PC-3 (cell line): ENCODE data around the gene FBXO9. TPM values are rescaled to one million over a fixed set of nuclear protein-coding genes. Genes with fewer than 3 reads are reported as not detected.

ENCODE experiments used
- ATAC-seq: fragments of 200-7000 bp; cut with Tn5 transposase; 2 replicates; pipeline ENCODE4 v1.9.1; 2020; ENCODE audit warnings: mild to moderate bottlenecking, moderate library complexity
- BruUV-seq: library from RNA; stranded (reverse); fragments of 400-500 nt; replicated peaks from 2 replicates; lab custom pipeline; 2021; lab: Mats Ljungman, UMichigan
- CTCF ChIA-PET: fragments of 300-600 bp; sonication (Branson Sonifier 250); formaldehyde crosslinking; loops from one replicate; lab custom pipeline; 2022; ENCODE audit warnings: antibody characterized with exemption; lab: Charles Lee
- POLR2A ChIA-PET: fragments of 300-600 bp; sonication (Branson Sonifier 250); formaldehyde crosslinking; loops from one replicate; lab custom pipeline; 2022; ENCODE audit warnings: antibody characterized with exemption; ENCODE audit not compliant: unreplicated experiment; lab: Charles Lee
- DNase-seq: peaks from one replicate; pipeline ENCODE4 v3.0.0-alpha.2; 2015
- H2AFZ ChIP-seq: fragments of 300-600 bp; sonication (generic); 2 replicates; pipeline ENCODE4 v1.6.0; 2016; ENCODE audit warnings: antibody characterized with exemption, low read length
- H3F3A ChIP-seq: fragments of 300-600 bp; sonication (generic); one replicate; pipeline ENCODE4 v1.6.0; 2017; ENCODE audit warnings: antibody characterized with exemption, low read length, control low read depth, mild to moderate bottlenecking; ENCODE audit not compliant: unreplicated experiment
- H3K27ac ChIP-seq: fragments of 300-600 bp; sonication (generic); 2 replicates; pipeline ENCODE4 v1.5.1; 2016; ENCODE audit warnings: mild to moderate bottlenecking, low read length
- H3K27me3 ChIP-seq: fragments of 300-600 bp; sonication (generic); 2 replicates; pipeline ENCODE4 v1.6.1; 2016; ENCODE audit warnings: low read length, mixed read lengths
- H3K36me3 ChIP-seq: fragments of 300-600 bp; sonication (generic); 2 replicates; pipeline ENCODE4 v1.6.1; 2016; ENCODE audit warnings: low read depth, mixed run types, low read length, mixed read lengths
- H3K4me1 ChIP-seq: fragments of 300-600 bp; sonication (generic); 2 replicates; pipeline ENCODE4 v1.5.1; 2016; ENCODE audit warnings: low read length; ENCODE audit not compliant: insufficient read depth
- H3K4me2 ChIP-seq: fragments of 300-600 bp; sonication (generic); 2 replicates; pipeline ENCODE4 v1.6.0; 2016; ENCODE audit warnings: low read length
- H3K4me3 ChIP-seq: fragments of 300-600 bp; sonication (generic); 2 replicates; pipeline ENCODE4 v1.5.1; 2016; ENCODE audit warnings: mild to moderate bottlenecking, low read length, mixed read lengths
- H3K79me2 ChIP-seq: fragments of 300-600 bp; sonication (generic); 2 replicates; pipeline ENCODE4 v1.6.1; 2017; ENCODE audit warnings: low read length, mixed read lengths
- H3K9ac ChIP-seq: fragments of 300-600 bp; sonication (generic); 2 replicates; pipeline ENCODE4 v1.6.0; 2016; ENCODE audit warnings: mild to moderate bottlenecking, low read length
- H3K9me2 ChIP-seq: fragments of 300-600 bp; sonication (generic); replicated peaks from 2 replicates; pipeline ENCODE4 v1.6.1; 2016; ENCODE audit warnings: mixed run types, low read length, mixed read lengths
- H3K9me3 ChIP-seq: fragments of 300-600 bp; sonication (generic); 2 replicates; pipeline ENCODE4 v1.6.1; 2016; ENCODE audit warnings: low read length, mixed read lengths
- H4K20me1 ChIP-seq: fragments of 300-600 bp; sonication (generic); 2 replicates; pipeline ENCODE4 v1.6.1; 2016; ENCODE audit warnings: low read length, mixed read lengths
- CTCF ChIP-seq: fragments of 300-600 bp; sonication (generic); conservative IDR thresholded peaks from 2 replicates; pipeline ENCODE4 v1.5.1; 2017; ENCODE audit warnings: antibody characterized with exemption, low read depth, mild to moderate bottlenecking, low read length
- EZH2 ChIP-seq: fragments of 300-600 bp; sonication (generic); IDR thresholded peaks from one replicate; pipeline ENCODE4 v1.6.1; 2017; ENCODE audit warnings: antibody characterized with exemption, mild to moderate bottlenecking, low read length; ENCODE audit not compliant: unreplicated experiment
- EZH2phosphoT487 ChIP-seq: fragments of 300-600 bp; sonication (generic); IDR thresholded peaks from 2 replicates; pipeline ENCODE4 v1.6.1; 2018; ENCODE audit warnings: mild to moderate bottlenecking, antibody characterized with exemption, low read length, borderline replicate concordance
- intact Hi-C: fragments of 100-400 bp; cut with micrococcal nuclease; formaldehyde crosslinking; loops from 2 replicates; pipeline ENCODE4 v1.9.0; 2023
- total RNA-seq: library from RNA; depleted of rRNA; stranded (reverse); fragments of >200 nt; gene quantifications from 2 replicates; pipeline ENCODE4 v1.2.3, GENCODE V29; 2014

FBXO9 gene
- total RNA-seq, 1 experiment from 2014 or later, result 54.6 TPM

- Histone ChIP-seq H3K4me2 (peak overlapping the region; percentile 83), H3K27ac (peak overlapping the region; percentile 10; the same call in 1 of the 2 replicates), H2AFZ (peak overlapping the region; percentile 100), H3F3A (no peaks in the 10 kb centered on the region), H3K27me3 (no peaks in the 10 kb centered on the region), H3K9me2 (no peaks in the 10 kb centered on the region), H3K9ac (peak overlapping the region; percentile 87), H4K20me1 (peaks cover 11% of the 10 kb centered on the region), H3K79me2 (peaks cover 57% of the 10 kb centered on the region), H3K9me3 (no peaks in the 10 kb centered on the region), H3K36me3 (0 out of 2 replicates have a peak, but pooled peaks cover 3% of the 10 kb centered on the region), H3K4me1 (peaks cover 34% of the 10 kb centered on the region), H3K4me3 (peak overlapping the region; percentile 84)
- DNase-seq (peak; percentile 98), ATAC-seq (peak; percentile 61)
- intact Hi-C loops, result no loop called here
- ChIA-PET CTCF (no interaction called here), POLR2A (no interaction called here)
- BruUV-seq, result no TSS peak
- no peak for TF ChIP-seq CTCF
- TF ChIP-seq EZH2phosphoT487, result no peak
- TF ChIP-seq EZH2, result no peak
These were observed 408 bp upstream of the FBXO9 start for GRCh38 chr6:53064726-53065265.

- intact Hi-C loops, result no loop called here
These were observed 843 bp downstream of the FBXO9 start for GRCh38 chr6:53066077-53066417.

More at GRCh38 chr6:53066077-53066417, 843 bp downstream of the FBXO9 start:
- H3K9me3 ChIP-seq, result no peaks in the 10 kb centered on the region
- peaks cover 11% of the 10 kb centered on the region for H4K20me1 ChIP-seq
- H3K4me3 ChIP-seq, result peak overlapping the region; percentile 84
- H3K79me2 ChIP-seq, result peaks cover 52% of the 10 kb centered on the region
- ATAC-seq (peak; percentile 4; the same call in 1 of the 2 replicates), DNase-seq (peak; percentile 40)
- no peaks in the 10 kb centered on the region for H3F3A ChIP-seq
- no TSS peak for BruUV-seq
- peaks cover 27% of the 10 kb centered on the region for H3K4me1 ChIP-seq
- H2AFZ ChIP-seq, result peak overlapping the region; percentile 100
- peak overlapping the region; percentile 10; the same call in 1 of the 2 replicates for H3K27ac ChIP-seq
- peak overlapping the region; percentile 87 for H3K9ac ChIP-seq
- H3K4me2 ChIP-seq, result peak overlapping the region; percentile 83
- H3K27me3 ChIP-seq, result no peaks in the 10 kb centered on the region
- no peak for TF ChIP-seq EZH2phosphoT487
- no peak for TF ChIP-seq EZH2
- no peak for TF ChIP-seq CTCF
- H3K36me3 ChIP-seq, result 0 out of 2 replicates have a peak, but pooled peaks cover 4% of the 10 kb centered on the region
- H3K9me2 ChIP-seq, result no peaks in the 10 kb centered on the region
- ChIA-PET CTCF (interaction anchor here (0.6 kb wide), 2 partner anchors 114 to 658 kb away, joined by 4 to 7 read pairs; no protein-coding TSS in a partner anchor), POLR2A (no interaction called here)
